ENCODE results near the gene ACOT7.

DNA sequence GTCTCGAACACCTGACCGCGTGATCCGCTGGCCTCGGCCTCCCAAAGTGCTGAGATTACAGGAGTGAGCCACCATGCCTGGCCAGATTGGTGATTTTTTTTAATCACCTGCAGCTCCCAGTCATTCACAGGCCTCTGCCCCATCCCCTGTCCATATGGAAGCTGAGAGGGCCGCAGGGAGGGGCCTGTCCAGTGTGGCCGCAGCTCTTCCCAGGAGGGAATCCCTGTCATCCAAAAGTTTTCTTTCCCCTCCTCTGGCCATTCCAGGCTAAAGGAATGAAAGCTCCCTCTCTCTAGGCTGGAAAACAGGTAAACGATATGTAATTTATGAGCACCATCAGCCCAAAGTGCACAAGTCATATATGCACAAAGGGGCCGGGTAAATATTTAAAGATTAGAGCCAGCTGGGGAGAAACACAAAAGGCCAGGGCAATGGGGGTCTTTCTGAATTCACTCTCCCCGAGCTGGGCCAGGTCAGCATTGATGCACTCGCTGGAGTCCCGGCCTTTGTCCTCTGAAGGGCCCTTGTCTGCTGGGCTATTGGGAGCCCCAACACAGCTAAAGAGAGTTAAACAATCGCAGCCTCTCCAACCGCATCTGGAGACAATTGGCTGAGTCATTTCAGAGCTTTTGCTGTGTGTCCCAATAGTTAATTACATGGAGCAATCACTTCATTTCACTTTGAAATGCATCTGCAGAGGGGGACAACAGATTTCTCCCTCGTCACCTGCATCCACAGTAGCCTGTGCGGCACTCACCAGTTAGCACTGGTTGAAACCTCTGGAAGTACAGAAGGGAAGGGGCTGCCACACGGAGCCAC is 153.4 kb downstream of the ACOT7 start:
- TF ChIP-seq, protein P1, sequence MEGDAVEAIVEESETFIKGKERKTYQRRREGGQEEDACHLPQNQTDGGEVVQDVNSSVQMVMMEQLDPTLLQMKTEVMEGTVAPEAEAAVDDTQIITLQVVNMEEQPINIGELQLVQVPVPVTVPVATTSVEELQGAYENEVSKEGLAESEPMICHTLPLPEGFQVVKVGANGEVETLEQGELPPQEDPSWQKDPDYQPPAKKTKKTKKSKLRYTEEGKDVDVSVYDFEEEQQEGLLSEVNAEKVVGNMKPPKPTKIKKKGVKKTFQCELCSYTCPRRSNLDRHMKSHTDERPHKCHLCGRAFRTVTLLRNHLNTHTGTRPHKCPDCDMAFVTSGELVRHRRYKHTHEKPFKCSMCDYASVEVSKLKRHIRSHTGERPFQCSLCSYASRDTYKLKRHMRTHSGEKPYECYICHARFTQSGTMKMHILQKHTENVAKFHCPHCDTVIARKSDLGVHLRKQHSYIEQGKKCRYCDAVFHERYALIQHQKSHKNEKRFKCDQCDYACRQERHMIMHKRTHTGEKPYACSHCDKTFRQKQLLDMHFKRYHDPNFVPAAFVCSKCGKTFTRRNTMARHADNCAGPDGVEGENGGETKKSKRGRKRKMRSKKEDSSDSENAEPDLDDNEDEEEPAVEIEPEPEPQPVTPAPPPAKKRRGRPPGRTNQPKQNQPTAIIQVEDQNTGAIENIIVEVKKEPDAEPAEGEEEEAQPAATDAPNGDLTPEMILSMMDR (IDR thresholded peaks at IDR 0.05) = no peak
- TF ChIP-seq EZH2 (IDR thresholded peaks at IDR 0.05; ENCODE audit: borderline replicate concordance, insufficient read depth, low read depth, low read length, poor library complexity, severe bottlenecking) = no peak
